ENCODE results near the gene ZNF440.
A peak's percentile ranks its signal among the peaks of the same experiment; 100 is the strongest.
"Not testable (repeated sequence)": the region's sequence is repeated elsewhere in the genome, so short reads cannot be mapped to it uniquely, and the experiment has no call there.

The ZNF440 gene

GRCh38 chr19:11814029-11814699 lies at the start of gene ZNF440:
Gene ZNF440, plus strand, starts transcription at chr19:11814273. Its CDS starts 175 bp downstream, at chr19:11814448.
- DNase-seq (ENCODE audit: low read depth), result peak; percentile 63

GRCh38 chr19:11766597-11767591 lies 47.2 kb upstream of the ZNF440 start, which contains the start of gene ZNF441:
Gene ZNF441, plus strand, starts transcription at chr19:11767000. Its CDS starts 194 bp downstream, at chr19:11767194.
- DNase-seq (ENCODE audit: low read depth), result peak; percentile 83

DNA sequence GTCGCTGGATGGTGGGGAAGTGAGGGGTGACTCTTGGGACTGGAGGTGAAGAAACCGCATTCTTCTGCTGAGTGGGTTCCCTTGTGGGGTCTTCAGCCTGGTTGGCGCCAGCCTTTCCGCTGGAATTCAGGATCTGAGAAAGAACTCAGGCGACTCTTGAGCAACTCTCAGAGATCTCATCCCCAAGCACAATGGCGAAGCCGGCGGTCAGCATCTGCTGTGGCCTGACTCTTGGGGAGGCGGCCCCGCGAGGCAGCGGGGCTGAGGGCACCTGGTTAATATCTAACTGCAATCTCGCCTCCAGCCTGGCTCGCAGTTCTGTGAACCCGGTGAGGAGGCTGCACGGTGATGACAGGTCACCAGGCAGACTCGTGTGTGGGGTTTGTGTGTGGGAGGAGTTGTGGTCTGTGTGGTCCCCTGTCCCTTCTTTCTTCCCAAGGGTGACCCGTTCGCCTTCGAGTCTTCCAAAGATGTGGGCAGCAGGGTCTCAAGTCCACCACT lies 46.4 kb upstream of the ZNF440 start:
- DNase-seq (ENCODE audit: low read depth), result no peak

GRCh38 chr19:11769995-11770394 lies 44.1 kb upstream of the ZNF440 start:
- DNase-seq (ENCODE audit: low read depth), result no peak

GRCh38 chr19:11771520-11771919 lies 42.6 kb upstream of the ZNF440 start:
- DNase-seq (ENCODE audit: low read depth), result not testable (repeated sequence)

GRCh38 chr19:11776669-11777068 lies 37.4 kb upstream of the ZNF440 start:
- DNase-seq (ENCODE audit: low read depth), result not testable (repeated sequence)

DNA sequence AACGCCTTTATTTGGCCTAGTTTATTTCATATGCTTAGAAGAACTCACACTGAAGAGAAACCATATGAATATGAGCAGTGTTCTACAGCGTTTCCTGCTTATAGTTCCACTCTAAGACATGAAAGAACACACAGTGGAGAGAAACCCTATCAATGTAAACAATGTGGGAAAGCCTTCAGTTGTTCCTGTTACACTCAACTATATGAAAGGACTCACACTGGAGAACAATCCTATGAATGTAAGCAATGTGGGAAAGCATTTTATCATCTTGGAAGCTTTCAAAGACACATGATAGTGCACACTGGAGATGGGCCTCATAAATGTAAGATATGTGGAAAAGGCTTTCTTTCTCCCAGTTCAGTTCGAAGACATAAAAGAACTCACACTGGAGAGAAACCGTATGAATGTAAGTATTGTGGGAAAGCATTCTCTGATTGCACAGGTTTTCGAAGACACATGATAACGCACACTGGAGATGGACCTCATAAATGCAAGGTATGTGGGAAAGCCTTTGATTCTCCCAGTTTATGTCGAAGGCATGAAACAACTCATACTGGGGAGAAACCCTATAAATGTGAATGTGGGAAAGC lies 33.5 kb upstream of the ZNF440 start:
- DNase-seq (ENCODE audit: low read depth), result no peak

GRCh38 chr19:11781295-11782057 lies 32.6 kb upstream of the ZNF440 start:
- DNase-seq (ENCODE audit: low read depth), result no peak

GRCh38 chr19:11783767-11784166 lies 30.3 kb upstream of the ZNF440 start:
- no peak for DNase-seq (ENCODE audit: low read depth)

DNA sequence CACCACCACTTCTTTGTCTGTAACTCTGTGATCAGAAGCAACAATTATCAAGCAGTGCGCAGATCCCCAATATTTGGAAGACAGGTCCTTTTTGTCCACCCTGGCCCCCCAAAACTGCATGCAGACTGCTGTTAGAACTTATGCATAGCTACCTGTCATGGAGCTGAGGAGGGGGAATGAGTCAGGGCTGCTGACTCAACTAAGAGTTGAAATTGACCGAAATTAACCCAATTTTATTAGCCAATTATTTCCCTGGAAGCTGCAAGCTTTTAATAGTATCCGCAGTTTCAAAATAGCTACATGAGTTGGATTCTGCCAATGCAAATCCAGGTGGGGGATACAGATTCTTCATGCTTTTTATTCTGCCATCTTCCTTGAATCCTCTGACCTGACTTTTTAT lies 29.7 kb upstream of the ZNF440 start:
- DNase-seq (ENCODE audit: low read depth), result no peak

GRCh38 chr19:11787536-11787935 lies 26.5 kb upstream of the ZNF440 start:
- no peak for DNase-seq (ENCODE audit: low read depth)

DNA sequence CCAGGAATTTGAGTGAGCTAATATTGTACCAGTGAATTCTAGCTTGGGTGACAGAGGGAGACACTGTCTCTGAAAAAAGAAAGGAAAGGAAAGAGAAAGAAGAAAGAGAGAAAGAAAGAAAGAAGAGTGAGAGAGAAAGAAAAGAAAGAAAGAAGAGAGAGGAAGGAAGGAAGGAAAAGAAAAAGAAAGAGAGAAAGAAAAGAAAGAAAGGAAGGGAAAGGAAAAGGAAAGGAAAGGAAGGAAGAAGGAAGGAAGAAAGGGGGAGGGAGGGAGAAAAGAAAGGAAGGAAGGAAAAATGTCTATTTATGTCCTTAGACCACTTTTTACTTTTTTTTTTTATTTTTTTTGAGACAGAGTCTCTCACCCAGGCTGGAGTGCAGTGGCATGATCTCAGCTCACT lies 21.1 kb upstream of the ZNF440 start:
- DNase-seq (ENCODE audit: low read depth), result no peak

DNA sequence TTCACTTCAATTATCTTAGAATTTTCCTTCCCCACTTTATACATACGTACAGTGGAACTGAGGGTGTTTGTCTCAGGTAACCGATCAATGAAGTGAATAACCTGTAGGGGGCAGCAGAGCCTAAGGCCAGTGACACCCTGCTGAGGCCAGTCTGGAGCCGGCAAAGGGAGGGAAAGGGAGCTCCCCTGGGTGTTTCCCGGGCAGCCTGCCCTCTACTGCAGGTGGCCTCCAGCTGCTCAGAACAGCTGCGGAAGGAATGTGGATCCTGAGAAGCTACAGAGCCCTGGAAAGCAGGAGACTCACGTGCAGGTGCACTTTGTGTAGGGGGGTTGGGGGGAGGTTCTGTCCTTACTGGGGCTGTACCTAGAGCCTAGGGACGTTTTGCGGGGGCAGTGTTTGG lies 16.6 kb upstream of the ZNF440 start:
- no peak for DNase-seq (ENCODE audit: low read depth)

DNA sequence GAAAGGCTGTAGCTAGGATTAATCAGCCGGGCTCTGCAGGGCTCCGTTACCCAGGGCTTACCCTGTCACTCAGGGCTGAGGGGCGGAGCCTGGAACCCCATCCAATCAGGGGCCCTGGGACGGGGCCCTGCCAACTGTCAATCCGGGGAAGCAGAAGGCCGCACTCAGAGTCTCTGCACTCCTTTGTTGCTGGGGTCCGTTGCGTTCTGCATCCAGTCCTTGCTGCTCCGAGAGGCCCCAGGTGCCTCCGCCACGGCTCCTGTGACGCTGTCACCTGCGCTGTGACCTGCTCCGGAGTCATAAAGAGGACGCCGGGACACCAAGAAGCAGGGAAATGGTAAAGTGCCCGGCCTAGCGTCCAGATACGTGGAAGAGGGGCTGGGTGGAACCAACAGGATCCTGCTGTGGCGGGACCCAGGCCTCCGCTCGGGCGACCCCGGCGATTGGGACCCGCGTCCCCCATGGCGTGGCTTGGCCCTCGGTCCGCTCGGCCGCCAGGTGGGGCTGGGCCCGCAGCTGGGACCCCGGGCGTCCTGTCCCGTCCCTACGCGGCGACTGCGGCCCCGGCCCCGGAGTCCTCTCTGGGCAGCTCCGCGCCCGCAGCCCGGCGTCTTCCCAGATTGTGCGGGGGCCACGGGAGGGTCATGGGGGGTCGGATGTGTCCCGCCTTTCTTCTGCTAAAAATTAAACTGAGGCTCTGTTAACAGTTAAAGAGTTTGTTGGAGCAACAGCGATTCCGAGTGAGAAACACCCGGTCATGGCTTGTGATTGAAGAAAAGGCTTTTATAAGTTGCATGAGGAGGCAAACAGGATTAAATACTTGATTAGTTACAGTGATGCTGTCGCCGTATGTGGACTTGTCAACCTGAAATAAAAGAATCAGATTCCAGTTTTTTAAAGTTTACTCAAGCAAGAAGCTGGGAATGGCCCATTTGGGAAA lies 15.4 kb upstream of the ZNF440 start, which contains the start of gene ZNF491:
ZNF491 (plus strand) TSS at position 133 of the 940 bp plus-strand sequence. CDS start 7,431 bp downstream, outside the sequence.
- DNase-seq (ENCODE audit: low read depth), result peak; percentile 48

GRCh38 chr19:11806354-11807098 lies 7.5 kb upstream of the ZNF440 start:
- no peak for DNase-seq (ENCODE audit: low read depth)

GRCh38 chr19:11807099-11807380 lies 7.0 kb upstream of the ZNF440 start:
- no peak for DNase-seq (ENCODE audit: low read depth)

DNA sequence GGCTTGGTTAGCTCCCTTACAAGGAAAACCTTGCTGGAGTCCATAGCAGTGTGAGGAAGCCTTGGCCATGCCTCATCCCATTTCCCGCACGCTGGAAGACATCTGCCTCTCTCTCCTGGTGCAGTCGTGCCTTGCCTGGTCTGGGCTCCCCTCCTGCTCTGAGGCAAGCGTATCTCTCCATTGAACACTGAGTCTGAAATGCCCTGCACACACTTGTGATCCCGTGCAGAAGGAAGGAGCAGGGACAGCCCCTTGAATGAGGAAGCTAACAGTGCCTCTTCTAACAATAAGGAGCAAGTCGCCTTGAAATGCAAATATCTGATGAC lies 407 bp upstream of the ZNF440 start:
- no peak for DNase-seq (ENCODE audit: low read depth)

DNA sequence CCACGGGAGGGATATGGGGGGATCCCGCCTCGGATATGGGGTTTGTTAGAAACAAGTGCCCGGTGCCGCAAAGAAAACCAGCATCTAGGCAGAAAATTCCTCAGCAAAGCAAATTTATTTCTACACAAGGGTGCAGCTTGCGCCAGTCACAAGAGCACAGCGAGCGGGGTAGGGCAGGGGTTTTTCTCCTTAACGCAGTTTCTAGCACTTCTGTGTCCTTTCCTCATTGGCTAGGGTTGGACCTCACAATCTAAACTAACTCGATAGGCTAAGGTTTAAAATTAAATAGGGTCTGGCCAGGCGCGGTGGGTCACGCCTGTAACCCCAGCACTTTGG lies 595 bp downstream of the ZNF440 start:
- DNase-seq (ENCODE audit: low read depth), result no peak

- DNase-seq (ENCODE audit: low read depth), result no peak
Measured at GRCh38 chr19:11821474-11822109, 7.5 kb downstream of the ZNF440 start.

Data from GM04503 (cell line).